Upper lobe of left lung (tissue), 4 donors: ENCODE data around the gene SLC35E3.

ENCODE experiments used
- POLR2AphosphoS5 ChIP-seq, 2 donors: sonication (generic); formaldehyde crosslinking; IDR thresholded peaks; one replicate each; pipeline ENCODE4 v1.5.1; 2017; ENCODE audit warnings: antibody characterized with exemption in 2 of 2
- TF ChIP-seq, protein P1 (sequence below), 6 experiments: fragments of 450-650 bp in 4 of 6; fragments of 200-600 bp in 2 of 6; sonication (generic) in 2 of 6; IDR thresholded peaks; one replicate each; pipeline ENCODE4 v1.5.1; 2016 to 2019; ENCODE audit warnings: antibody characterized with exemption in 6 of 6

DNA sequence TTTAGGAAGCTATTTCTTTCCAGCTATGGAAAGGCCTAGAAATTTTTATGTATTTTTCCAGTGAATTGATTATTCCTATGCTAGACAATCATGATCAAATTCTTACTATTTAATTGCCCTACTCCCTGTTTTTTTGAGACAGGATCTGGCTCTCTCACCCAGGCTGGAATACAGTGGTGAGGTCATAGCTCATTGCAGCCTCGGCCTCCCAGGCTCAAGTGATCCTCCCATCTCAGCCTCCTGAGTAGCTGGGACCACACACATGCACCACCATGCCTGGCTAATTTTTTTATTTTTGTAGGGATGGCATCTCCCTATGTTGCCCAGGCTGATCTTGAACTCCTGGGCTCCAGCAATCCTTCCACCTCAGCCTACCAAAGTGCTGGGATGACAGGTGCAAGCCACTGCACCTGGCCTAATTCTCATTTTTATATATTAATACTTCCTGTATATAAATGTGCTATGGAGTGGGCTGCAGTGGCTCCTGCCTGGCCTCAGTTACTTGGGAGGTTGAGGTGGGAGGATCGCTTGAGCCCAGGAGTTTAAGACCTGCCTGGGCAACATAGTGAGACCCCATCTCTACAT lies 46.0 kb downstream of the SLC35E3 start:
- TF ChIP-seq POLR2AphosphoS5 (IDR thresholded peaks at IDR 0.05): no peak
- TF ChIP-seq, protein P1, sequence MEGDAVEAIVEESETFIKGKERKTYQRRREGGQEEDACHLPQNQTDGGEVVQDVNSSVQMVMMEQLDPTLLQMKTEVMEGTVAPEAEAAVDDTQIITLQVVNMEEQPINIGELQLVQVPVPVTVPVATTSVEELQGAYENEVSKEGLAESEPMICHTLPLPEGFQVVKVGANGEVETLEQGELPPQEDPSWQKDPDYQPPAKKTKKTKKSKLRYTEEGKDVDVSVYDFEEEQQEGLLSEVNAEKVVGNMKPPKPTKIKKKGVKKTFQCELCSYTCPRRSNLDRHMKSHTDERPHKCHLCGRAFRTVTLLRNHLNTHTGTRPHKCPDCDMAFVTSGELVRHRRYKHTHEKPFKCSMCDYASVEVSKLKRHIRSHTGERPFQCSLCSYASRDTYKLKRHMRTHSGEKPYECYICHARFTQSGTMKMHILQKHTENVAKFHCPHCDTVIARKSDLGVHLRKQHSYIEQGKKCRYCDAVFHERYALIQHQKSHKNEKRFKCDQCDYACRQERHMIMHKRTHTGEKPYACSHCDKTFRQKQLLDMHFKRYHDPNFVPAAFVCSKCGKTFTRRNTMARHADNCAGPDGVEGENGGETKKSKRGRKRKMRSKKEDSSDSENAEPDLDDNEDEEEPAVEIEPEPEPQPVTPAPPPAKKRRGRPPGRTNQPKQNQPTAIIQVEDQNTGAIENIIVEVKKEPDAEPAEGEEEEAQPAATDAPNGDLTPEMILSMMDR (IDR thresholded peaks at IDR 0.05): no peak
